ENCODE measurements around the gene MASP1.

DNA sequence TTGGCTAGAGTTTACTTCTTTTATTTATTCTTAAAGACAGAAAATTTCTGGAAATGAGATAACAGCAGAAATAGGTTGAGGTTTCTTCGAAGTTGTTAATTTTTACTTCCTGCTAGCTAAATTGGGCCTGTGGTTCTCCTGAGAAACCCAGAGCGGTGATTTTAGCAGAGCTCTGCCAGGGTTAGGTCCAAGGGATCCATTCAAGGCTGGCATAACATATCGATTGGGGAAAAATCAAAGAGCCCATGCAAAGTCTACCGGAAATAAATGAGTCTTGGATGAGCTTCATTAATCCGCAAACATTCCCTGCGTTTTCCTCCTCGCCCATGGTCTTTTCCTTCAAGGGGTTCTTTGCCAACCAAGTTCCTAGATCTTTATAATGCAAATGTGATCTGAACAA, 30.8 kb upstream of the MASP1 start:
- TF ChIP-seq, protein P1, sequence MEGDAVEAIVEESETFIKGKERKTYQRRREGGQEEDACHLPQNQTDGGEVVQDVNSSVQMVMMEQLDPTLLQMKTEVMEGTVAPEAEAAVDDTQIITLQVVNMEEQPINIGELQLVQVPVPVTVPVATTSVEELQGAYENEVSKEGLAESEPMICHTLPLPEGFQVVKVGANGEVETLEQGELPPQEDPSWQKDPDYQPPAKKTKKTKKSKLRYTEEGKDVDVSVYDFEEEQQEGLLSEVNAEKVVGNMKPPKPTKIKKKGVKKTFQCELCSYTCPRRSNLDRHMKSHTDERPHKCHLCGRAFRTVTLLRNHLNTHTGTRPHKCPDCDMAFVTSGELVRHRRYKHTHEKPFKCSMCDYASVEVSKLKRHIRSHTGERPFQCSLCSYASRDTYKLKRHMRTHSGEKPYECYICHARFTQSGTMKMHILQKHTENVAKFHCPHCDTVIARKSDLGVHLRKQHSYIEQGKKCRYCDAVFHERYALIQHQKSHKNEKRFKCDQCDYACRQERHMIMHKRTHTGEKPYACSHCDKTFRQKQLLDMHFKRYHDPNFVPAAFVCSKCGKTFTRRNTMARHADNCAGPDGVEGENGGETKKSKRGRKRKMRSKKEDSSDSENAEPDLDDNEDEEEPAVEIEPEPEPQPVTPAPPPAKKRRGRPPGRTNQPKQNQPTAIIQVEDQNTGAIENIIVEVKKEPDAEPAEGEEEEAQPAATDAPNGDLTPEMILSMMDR (IDR thresholded peaks at IDR 0.05), result no peak
- no peak for TF ChIP-seq PHF8 (IDR thresholded peaks at IDR 0.05; ENCODE audit: borderline replicate concordance, low read depth)
- TF ChIP-seq POLR2A (IDR thresholded peaks at IDR 0.05; ENCODE audit: low read length), result no peak
- TF ChIP-seq KDM1A (IDR thresholded peaks at IDR 0.05; ENCODE audit: low read depth), result no peak
- no peak for TF ChIP-seq RAD21 (conservative IDR thresholded peaks at IDR 0.05 in 1 of 2, IDR thresholded peaks at IDR 0.05 in 1 of 2)
- TF ChIP-seq BHLHE40 (IDR thresholded peaks at IDR 0.05; ENCODE audit: low read depth, low read length), result no peak
- TF ChIP-seq, protein P2, sequence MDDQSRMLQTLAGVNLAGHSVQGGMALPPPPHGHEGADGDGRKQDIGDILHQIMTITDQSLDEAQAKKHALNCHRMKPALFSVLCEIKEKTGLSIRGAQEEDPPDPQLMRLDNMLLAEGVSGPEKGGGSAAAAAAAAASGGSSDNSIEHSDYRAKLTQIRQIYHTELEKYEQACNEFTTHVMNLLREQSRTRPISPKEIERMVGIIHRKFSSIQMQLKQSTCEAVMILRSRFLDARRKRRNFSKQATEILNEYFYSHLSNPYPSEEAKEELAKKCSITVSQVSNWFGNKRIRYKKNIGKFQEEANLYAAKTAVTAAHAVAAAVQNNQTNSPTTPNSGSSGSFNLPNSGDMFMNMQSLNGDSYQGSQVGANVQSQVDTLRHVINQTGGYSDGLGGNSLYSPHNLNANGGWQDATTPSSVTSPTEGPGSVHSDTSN (IDR thresholded peaks at IDR 0.05), result no peak
- TF ChIP-seq, protein P3, sequence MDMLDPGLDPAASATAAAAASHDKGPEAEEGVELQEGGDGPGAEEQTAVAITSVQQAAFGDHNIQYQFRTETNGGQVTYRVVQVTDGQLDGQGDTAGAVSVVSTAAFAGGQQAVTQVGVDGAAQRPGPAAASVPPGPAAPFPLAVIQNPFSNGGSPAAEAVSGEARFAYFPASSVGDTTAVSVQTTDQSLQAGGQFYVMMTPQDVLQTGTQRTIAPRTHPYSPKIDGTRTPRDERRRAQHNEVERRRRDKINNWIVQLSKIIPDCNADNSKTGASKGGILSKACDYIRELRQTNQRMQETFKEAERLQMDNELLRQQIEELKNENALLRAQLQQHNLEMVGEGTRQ (IDR thresholded peaks at IDR 0.05), result no peak
- no peak for TF ChIP-seq HMGXB4 (CRISPR knock-in tag; IDR thresholded peaks at IDR 0.05; ENCODE audit: borderline replicate concordance)
- no peak for TF ChIP-seq MAZ (IDR thresholded peaks at IDR 0.05; ENCODE audit: borderline replicate concordance, low read depth, low read length)
